Stimulated activated effector memory CD8-positive, alpha-beta T cell treated with anti-CD3 and anti-CD28 coated beads, Interleukin-12 subunit alpha, Interleukin-12 subunit beta, amount 100 ng/mL, for 72 hours (primary cell): ENCODE results near the gene KIF1B.

ENCODE experiments used
- ATAC-seq: fragments of 150-1000 bp; cut with Tn5 transposase; 2 replicates; pipeline ENCODE4 v1.10.0; 2021
- DNase-seq, 2 donors: peaks; one replicate each; pipeline ENCODE4 v3.0.0; 2021 to 2022; ENCODE audit warnings: low spot score in 2 of 2
- H3K27ac Mint-ChIP-seq: one replicate; pipeline ENCODE4 v1.8.0; 2022; ENCODE audit warnings: mild to moderate bottlenecking, mixed read lengths
- H3K36me3 Mint-ChIP-seq: one replicate; pipeline ENCODE4 v1.8.0; 2022; ENCODE audit warnings: mild to moderate bottlenecking, mixed read lengths
- H3K4me1 Mint-ChIP-seq: one replicate; pipeline ENCODE4 v1.8.0; 2022; ENCODE audit warnings: mixed read lengths
- H3K4me3 Mint-ChIP-seq: one replicate; pipeline ENCODE4 v1.8.0; 2022; ENCODE audit warnings: mild to moderate bottlenecking, mixed read lengths
- H3K9me3 Mint-ChIP-seq: one replicate; pipeline ENCODE4 v1.8.0; 2022; ENCODE audit warnings: mixed read lengths

Gene KIF1B

GRCh38 chr1:10209905-10210810 is at the start of gene KIF1B:
KIF1B (plus strand) TSS chr1:10210570; CDS start chr1:10232329, 21,759 bp downstream.
- Mint-ChIP-seq H3K27ac (peak within 1 kb of the TSS; percentile 89), H3K36me3 (no peaks in the 10 kb centered on the region), H3K9me3 (no peaks in the 10 kb centered on the region), H3K4me1 (peaks cover 31% of the 10 kb centered on the region), H3K4me3 (peak within 1 kb of the TSS; percentile 87)
- peak; percentile 99 for ATAC-seq
- peak; percentile 99 for DNase-seq

DNA sequence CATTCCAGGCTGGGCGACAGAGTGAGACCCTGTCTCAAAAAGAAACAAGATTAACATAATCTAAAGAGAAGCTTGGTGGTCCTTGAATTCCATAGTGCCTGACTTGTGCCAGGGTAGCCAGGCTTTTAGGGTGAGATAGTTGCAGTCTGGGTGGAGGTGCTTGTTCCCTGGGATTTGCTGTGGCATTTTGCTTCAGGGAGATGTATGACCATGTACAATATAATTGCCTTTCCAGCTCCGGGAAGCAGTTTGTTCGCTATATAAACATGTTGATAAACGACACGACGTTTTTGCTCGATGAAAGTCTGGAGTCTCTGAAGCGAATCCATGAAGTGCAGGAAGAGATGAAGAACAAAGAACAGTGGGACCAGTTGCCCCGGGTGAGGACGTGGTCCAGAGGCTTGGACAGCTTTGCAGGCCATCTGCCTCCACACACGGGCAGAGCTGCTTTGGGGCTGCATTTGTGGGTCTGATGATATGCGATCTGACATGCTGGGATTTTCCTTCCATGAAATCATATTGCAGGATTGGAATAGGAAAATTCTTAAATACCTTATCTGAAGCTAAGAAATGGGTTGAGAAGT is 49.4 kb upstream of the KIF1B start:
- peaks cover 66% of the 10 kb centered on the region for H3K36me3 Mint-ChIP-seq
- peaks cover 7% of the 10 kb centered on the region for H3K4me1 Mint-ChIP-seq
- no peak overlapping the region for H3K4me3 Mint-ChIP-seq
- no peak for DNase-seq
- ATAC-seq: no peak
- H3K27ac Mint-ChIP-seq: peak overlapping the region; percentile 20
- H3K9me3 Mint-ChIP-seq: no peaks in the 10 kb centered on the region

DNA sequence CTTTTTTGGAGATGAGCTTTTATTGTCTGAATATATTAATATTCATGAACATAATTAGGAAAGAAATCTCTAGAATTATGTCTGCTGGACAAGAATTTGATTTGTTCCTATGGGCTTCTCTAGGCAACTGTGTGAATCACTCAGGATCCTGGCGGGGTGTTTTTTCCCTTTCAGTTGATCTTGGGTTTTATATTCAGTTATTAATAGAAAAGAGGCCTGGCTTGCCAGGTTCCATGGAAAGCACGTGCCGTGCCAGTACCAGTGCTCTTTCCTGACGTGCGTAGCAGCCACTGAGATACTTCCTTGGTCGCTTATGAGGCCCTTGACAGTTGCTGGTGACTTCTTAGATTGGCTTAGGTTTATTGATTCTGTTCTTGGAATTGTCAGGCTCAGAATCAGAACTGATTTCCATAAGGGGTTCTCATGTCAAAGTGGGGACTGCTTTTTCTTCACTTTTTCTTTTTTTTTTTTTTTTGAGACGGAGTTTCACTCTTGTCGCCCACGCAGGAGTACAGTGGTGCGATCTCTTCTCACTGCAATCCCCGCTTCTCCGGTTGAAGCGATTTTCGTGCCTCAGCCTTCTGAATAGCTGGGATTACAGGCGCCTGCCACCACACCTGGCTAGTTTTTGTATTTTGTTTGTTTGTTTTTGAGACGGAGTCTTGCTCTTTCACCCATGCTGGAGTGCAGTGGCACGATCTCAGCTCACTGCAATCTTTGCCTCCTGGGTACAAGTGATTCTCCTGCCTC is 48.7 kb upstream of the KIF1B start:
- H3K4me1 Mint-ChIP-seq: peaks cover 7% of the 10 kb centered on the region
- peaks cover 74% of the 10 kb centered on the region for H3K36me3 Mint-ChIP-seq
- ATAC-seq: no peak
- no peak overlapping the region for H3K4me3 Mint-ChIP-seq
- DNase-seq: no peak
- H3K9me3 Mint-ChIP-seq: no peaks in the 10 kb centered on the region
- peak overlapping the region; percentile 20 for H3K27ac Mint-ChIP-seq

DNA sequence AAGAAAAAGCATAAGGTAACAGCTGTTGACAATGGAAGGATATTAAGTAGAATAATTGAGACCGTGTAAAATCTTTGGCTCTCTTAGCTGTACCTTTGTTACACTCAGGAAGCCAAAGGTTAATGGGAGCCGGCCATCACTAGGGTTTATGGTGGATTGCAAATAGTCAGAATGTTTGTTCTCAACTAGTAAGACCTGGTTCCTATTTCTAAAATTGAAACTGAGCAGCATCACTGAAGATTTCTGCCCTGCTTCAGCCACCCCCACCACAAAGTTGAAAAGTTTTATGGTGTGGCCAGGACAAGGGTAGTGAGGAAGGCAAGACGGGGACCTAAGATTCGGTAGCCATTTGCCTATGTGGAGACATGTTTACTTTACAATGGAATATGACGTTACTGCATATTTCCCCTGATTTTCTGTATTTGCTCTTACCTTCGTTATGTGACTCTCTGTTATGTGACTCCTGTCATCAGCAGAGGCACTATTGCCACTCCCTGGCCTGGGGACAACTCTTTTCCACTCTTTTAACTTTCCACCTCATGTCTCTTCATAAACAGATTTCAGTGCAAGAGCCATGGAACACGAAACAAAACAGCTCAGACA is 41.4 kb upstream of the KIF1B start:
- DNase-seq (peak in 1 of 2 donors; percentile 65), ATAC-seq (peak; percentile 3)
- peaks cover 40% of the 10 kb centered on the region for H3K4me1 Mint-ChIP-seq
- H3K4me3 Mint-ChIP-seq: peak overlapping the region; percentile 24
- H3K36me3 Mint-ChIP-seq: peaks cover 81% of the 10 kb centered on the region
- peak overlapping the region; percentile 75 for H3K27ac Mint-ChIP-seq
- no peaks in the 10 kb centered on the region for H3K9me3 Mint-ChIP-seq

- Mint-ChIP-seq H3K9me3 (no peaks in the 10 kb centered on the region), H3K36me3 (peaks cover 82% of the 10 kb centered on the region), H3K4me1 (peaks cover 39% of the 10 kb centered on the region), H3K4me3 (peak overlapping the region; percentile 24), H3K27ac (peak overlapping the region; percentile 75)
- ATAC-seq (peak; percentile 94), DNase-seq (no peak)
These were observed 40.2 kb upstream of the KIF1B start for GRCh38 chr1:10170239-10170574.

DNA sequence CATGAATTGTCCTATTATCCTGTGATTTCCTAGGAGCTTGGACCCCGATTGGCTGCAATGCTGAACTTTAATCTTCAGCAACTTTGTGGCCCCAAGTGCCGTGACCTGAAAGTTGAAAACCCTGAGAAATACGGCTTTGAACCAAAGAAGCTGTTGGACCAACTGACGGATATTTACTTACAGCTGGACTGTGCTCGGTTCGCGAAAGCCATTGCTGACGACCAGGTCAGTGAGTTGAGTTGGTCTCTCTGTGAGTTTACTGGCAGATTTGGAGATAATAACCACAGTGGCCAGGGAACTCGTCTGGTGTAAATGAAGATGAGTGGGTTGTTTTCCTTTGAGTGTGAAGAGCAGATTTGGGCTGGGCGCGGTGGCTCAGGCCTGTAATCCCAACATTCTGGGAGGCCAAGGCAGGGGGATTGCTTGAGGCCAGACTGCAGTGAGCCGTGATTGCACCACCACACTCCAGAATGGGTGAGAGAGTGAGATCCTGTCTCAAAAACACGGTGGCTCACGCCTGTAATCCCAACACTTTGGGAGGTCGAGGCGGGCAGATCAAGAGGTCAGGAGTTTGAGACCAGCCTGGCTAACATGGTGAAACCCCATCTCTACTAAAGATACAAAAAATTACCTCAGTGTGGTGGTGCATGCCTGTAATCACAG is 39.1 kb upstream of the KIF1B start:
- no peak for ATAC-seq
- Mint-ChIP-seq H3K4me3 (no peak overlapping the region), H3K4me1 (peaks cover 33% of the 10 kb centered on the region), H3K36me3 (peaks cover 72% of the 10 kb centered on the region), H3K9me3 (no peaks in the 10 kb centered on the region), H3K27ac (no peak overlapping the region)
- DNase-seq: no peak

DNA sequence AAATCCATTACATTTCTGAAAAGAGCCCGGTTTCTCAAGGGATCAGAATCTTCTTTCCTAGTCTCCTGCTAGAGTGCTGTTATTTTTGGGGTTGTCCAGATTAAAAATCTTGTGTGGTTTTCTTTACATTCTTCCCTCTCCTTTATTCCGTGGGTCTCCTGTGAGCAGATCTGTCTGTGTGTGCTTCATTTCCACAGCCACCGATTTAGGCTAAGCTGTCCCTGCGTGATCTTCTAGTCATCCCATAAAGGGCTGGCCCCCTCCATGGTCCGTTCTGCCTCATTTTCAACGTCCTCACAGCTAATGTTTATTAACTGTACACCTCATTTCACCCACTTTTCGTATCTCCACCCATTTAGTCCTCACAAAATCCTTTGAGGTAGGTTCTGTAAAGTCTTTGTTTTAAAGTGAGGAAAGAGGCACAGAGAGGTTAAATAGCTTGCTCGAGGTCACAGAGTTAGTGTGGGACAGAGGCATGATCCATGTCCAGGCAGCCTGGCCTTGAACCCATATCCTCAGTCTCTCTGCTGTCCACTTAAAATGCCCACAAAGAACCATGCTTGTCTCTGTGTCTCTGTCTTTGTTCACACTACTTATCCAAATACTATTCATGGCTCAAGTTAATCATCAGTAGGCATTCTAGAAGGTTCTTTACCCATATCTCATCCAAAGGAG is 38.2 kb upstream of the KIF1B start:
- Mint-ChIP-seq H3K27ac (peak overlapping the region; percentile 50), H3K4me3 (no peak overlapping the region), H3K9me3 (no peaks in the 10 kb centered on the region), H3K36me3 (peaks cover 63% of the 10 kb centered on the region), H3K4me1 (peaks cover 33% of the 10 kb centered on the region)
- DNase-seq (no peak), ATAC-seq (no peak)

DNA sequence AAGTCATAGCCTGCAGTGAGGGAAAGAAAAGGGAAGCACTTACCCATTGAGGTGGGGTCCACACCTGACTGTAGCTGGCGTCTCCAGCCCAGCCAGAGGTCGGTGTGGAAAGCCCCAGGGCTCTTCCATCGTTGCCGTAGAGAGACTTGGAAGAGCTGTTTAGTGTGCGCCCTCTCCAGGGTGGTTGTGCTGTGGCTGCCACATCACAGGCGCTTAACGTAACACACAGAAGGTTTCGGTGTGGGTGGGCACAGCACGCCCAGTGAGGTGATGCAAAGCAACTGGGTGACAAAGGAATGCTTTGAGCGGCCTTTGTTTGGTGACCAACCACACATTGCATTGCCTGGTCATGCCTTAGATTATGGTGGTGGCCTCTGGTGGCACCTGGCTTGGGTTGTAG is 36.8 kb upstream of the KIF1B start:
- Mint-ChIP-seq H3K36me3 (peaks cover 53% of the 10 kb centered on the region), H3K27ac (no peak overlapping the region), H3K4me3 (no peak overlapping the region), H3K9me3 (no peaks in the 10 kb centered on the region), H3K4me1 (peaks cover 27% of the 10 kb centered on the region)
- no peak for DNase-seq
- ATAC-seq: no peak

DNA sequence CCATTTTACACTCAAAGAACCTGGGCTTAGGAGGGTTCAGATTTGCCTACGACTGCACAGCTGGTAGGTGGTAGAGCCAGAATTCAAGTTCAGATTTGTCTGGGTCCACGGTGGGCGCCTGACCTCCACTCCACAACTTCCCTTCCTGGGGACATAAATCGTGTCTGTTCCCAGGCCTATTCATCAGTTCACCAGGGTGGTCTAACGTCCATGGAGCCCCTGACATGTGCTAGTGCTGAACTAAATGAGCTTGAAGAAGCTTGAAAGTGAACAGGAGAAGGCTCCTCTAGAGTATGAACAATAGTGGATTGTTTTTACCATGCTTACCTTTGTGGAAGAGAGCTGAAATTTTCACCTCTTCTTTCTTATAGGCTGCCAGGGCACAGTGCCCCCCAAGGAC is 32.5 kb upstream of the KIF1B start:
- no peak for ATAC-seq
- no peaks in the 10 kb centered on the region for H3K9me3 Mint-ChIP-seq
- no peaks in the 10 kb centered on the region for H3K4me1 Mint-ChIP-seq
- no peak for DNase-seq
- H3K27ac Mint-ChIP-seq: no peak overlapping the region
- H3K36me3 Mint-ChIP-seq: peaks cover 53% of the 10 kb centered on the region
- H3K4me3 Mint-ChIP-seq: no peak overlapping the region

GRCh38 chr1:10178597-10179405 is 31.6 kb upstream of the KIF1B start:
- no peak for ATAC-seq
- H3K36me3 Mint-ChIP-seq: peaks cover 44% of the 10 kb centered on the region

GRCh38 chr1:10179406-10180091 is 30.8 kb upstream of the KIF1B start:
- DNase-seq (no peak), ATAC-seq (no peak)
- H3K4me1 Mint-ChIP-seq: no peaks in the 10 kb centered on the region
- peaks cover 37% of the 10 kb centered on the region for H3K36me3 Mint-ChIP-seq
- H3K27ac Mint-ChIP-seq: peak overlapping the region; percentile 21
- no peak overlapping the region for H3K4me3 Mint-ChIP-seq
- no peaks in the 10 kb centered on the region for H3K9me3 Mint-ChIP-seq

More at GRCh38 chr1:10178597-10179405, 31.6 kb upstream of the KIF1B start:
- no peak overlapping the region for H3K27ac Mint-ChIP-seq
- DNase-seq: no peak
- no peaks in the 10 kb centered on the region for H3K4me1 Mint-ChIP-seq
- no peak overlapping the region for H3K4me3 Mint-ChIP-seq
- H3K9me3 Mint-ChIP-seq: no peaks in the 10 kb centered on the region

DNA sequence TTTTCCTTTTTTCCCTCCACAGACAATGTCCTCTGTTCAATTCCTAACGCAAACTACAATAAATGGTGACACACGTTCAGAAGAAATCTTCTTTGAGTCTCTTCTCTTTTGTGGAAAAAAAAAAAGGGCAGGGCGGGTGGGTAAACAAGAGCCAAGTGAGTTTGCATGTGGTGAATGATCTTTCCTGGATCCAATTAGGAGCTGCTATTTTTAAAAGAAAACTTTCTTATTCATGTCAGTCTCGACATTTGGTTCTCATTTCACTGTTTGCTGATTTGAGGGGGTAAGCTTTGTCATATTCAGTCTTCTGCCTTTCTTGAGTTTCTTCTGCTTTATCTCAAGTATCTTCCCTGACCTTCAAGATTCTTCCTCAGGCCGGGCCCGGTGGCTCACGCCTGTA is 29.2 kb upstream of the KIF1B start:
- Mint-ChIP-seq H3K4me1 (no peaks in the 10 kb centered on the region), H3K27ac (no peak overlapping the region), H3K9me3 (no peaks in the 10 kb centered on the region), H3K36me3 (peaks cover 32% of the 10 kb centered on the region), H3K4me3 (no peak overlapping the region)
- DNase-seq: no peak
- no peak for ATAC-seq

GRCh38 chr1:10185759-10186158 is 24.6 kb upstream of the KIF1B start:
- peaks cover 9% of the 10 kb centered on the region for H3K36me3 Mint-ChIP-seq

More at GRCh38 chr1:10185759-10186158, 24.6 kb upstream of the KIF1B start:
- no peak for ATAC-seq
- H3K4me1 Mint-ChIP-seq: no peaks in the 10 kb centered on the region
- no peak overlapping the region for H3K27ac Mint-ChIP-seq
- DNase-seq: no peak
- no peaks in the 10 kb centered on the region for H3K9me3 Mint-ChIP-seq
- no peak overlapping the region for H3K4me3 Mint-ChIP-seq
